Neural progenitor cell (in vitro differentiated cells): ENCODE measurements around the gene GNS. TPM values are rescaled to one million over a fixed set of nuclear protein-coding genes. Genes with fewer than 3 reads are reported as not detected.

ENCODE experiments used
- DNase-seq: peaks from one replicate; pipeline ENCODE4 v3.0.0-alpha.2; 2016; ENCODE audit warnings: low spot score
- H2AFZ ChIP-seq: fragments of 200-600 bp; sonication (generic); replicated peaks from 2 replicates; pipeline ENCODE4 v1.6.1; 2016; ENCODE audit warnings: antibody characterized with exemption
- H3F3A ChIP-seq: fragments of 200-600 bp; sonication (generic); 2 replicates; pipeline ENCODE4 v1.6.1; 2016; ENCODE audit warnings: antibody characterized with exemption, low read depth
- H3K27ac ChIP-seq: fragments of 200-600 bp; sonication (generic); 2 replicates; pipeline ENCODE4 v1.5.1; 2016; ENCODE audit warnings: mild to moderate bottlenecking
- H3K27me3 ChIP-seq: fragments of 200-600 bp; sonication (generic); 2 replicates; pipeline ENCODE4 v1.6.1; 2016; ENCODE audit warnings: mild to moderate bottlenecking, moderate library complexity
- H3K36me3 ChIP-seq: fragments of 200-600 bp; sonication (generic); 2 replicates; pipeline ENCODE4 v1.5.1; 2016
- H3K4me1 ChIP-seq: fragments of 200-600 bp; sonication (generic); 2 replicates; pipeline ENCODE4 v1.6.1; 2016; ENCODE audit warnings: mixed run types
- H3K4me2 ChIP-seq: fragments of 200-600 bp; sonication (generic); 2 replicates; pipeline ENCODE4 v1.6.1; 2016
- H3K4me3 ChIP-seq: fragments of 200-600 bp; sonication (generic); 2 replicates; pipeline ENCODE4 v1.5.1; 2016
- H3K79me2 ChIP-seq: fragments of 200-600 bp; sonication (generic); 2 replicates; pipeline ENCODE4 v1.6.1; 2016; ENCODE audit warnings: low read depth
- H3K9ac ChIP-seq: fragments of 200-600 bp; sonication (generic); 2 replicates; pipeline ENCODE4 v1.6.1; 2016
- H3K9me3 ChIP-seq: fragments of 200-600 bp; sonication (generic); 2 replicates; pipeline ENCODE4 v1.5.1; 2016; ENCODE audit warnings: low read depth
- H4K20me1 ChIP-seq: fragments of 200-600 bp; sonication (generic); 2 replicates; pipeline ENCODE4 v1.6.1; 2016; ENCODE audit warnings: low read depth
- H3K27ac Mint-ChIP-seq: 3 replicates; pipeline ENCODE4 v1.8.0; 2021; ENCODE audit warnings: mixed read lengths
- H3K27me3 Mint-ChIP-seq: 2 replicates; pipeline ENCODE4 v1.8.0; 2022; ENCODE audit warnings: low read depth, mild to moderate bottlenecking, inconsistent platforms, moderate library complexity, mixed read lengths; ENCODE audit not compliant: insufficient read depth
- H3K36me3 Mint-ChIP-seq: 3 replicates; pipeline ENCODE4 v1.8.0; 2021; ENCODE audit warnings: mixed read lengths
- H3K4me1 Mint-ChIP-seq: 3 replicates; pipeline ENCODE4 v1.8.0; 2021; ENCODE audit warnings: mixed read lengths
- H3K4me3 Mint-ChIP-seq: 3 replicates; pipeline ENCODE4 v1.8.0; 2021; ENCODE audit warnings: mild to moderate bottlenecking, moderate library complexity, mixed read lengths
- H3K9me3 Mint-ChIP-seq: 3 replicates; pipeline ENCODE4 v1.8.0; 2020; ENCODE audit warnings: mixed read lengths
- EZH2 ChIP-seq: fragments of 200-600 bp; sonication (generic); IDR thresholded peaks from 2 replicates; pipeline ENCODE4 v1.6.1; 2017; ENCODE audit warnings: antibody characterized with exemption, mild to moderate bottlenecking, moderate library complexity
- EZH2phosphoT487 ChIP-seq: fragments of 200-600 bp; sonication (generic); IDR thresholded peaks from 2 replicates; pipeline ENCODE4 v1.6.1; 2017; ENCODE audit warnings: antibody characterized with exemption
- total RNA-seq: library from RNA; depleted of rRNA; stranded (reverse); fragments of >200 nt; gene quantifications from 2 replicates; pipeline ENCODE4 v1.2.3, GENCODE V29; 2015; ENCODE audit warnings: low replicate concordance
- TF ChIP-seq, protein P1 (sequence below): fragments of 200-600 bp; sonication (generic); IDR thresholded peaks from 2 replicates; pipeline ENCODE4 v1.5.1; 2017; ENCODE audit warnings: antibody characterized with exemption, mild to moderate bottlenecking

Gene GNS
- total RNA-seq, 1 donor from 2014 or later: 41.2 TPM

DNA sequence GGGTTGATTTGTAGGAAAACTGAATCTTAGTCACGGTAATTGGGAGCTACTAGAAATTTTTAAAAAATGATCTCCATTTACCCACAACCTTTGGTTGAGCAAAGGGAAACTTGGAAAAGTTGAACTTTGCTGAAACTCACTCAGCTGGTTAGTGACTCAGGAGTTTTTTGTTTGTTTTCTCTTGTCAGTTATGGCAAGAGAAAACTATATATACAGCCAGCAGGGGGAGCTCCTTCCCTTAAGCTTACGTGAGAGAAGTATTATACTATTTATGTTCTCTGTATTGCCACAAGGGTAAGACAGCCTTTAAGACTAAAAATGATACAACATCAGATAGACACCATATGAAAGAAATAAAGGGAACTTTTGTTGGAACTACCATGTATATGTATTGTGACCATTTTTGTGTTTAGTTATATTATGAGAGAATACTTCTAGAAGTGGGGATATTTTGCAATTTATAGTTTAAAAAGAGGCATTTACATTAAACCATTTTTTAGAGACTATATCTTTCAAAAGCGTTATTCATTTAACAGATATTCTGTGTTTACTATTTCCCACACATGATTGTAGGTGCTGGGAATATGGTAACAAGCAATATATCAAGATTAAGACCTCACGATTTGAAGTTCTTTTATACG lies 37.1 kb upstream of the GNS start:
- no peaks in the 10 kb centered on the region for H3K9me3 Mint-ChIP-seq
- H2AFZ ChIP-seq: no peak overlapping the region
- no peaks in the 10 kb centered on the region for H3K27me3 ChIP-seq
- H3K27ac Mint-ChIP-seq: no peak overlapping the region
- TF ChIP-seq, protein P1, sequence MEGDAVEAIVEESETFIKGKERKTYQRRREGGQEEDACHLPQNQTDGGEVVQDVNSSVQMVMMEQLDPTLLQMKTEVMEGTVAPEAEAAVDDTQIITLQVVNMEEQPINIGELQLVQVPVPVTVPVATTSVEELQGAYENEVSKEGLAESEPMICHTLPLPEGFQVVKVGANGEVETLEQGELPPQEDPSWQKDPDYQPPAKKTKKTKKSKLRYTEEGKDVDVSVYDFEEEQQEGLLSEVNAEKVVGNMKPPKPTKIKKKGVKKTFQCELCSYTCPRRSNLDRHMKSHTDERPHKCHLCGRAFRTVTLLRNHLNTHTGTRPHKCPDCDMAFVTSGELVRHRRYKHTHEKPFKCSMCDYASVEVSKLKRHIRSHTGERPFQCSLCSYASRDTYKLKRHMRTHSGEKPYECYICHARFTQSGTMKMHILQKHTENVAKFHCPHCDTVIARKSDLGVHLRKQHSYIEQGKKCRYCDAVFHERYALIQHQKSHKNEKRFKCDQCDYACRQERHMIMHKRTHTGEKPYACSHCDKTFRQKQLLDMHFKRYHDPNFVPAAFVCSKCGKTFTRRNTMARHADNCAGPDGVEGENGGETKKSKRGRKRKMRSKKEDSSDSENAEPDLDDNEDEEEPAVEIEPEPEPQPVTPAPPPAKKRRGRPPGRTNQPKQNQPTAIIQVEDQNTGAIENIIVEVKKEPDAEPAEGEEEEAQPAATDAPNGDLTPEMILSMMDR: peak; percentile 96
- TF ChIP-seq EZH2phosphoT487: no peak
- H3K36me3 ChIP-seq: no peaks in the 10 kb centered on the region
- no peaks in the 10 kb centered on the region for H4K20me1 ChIP-seq
- peak; percentile 86 for DNase-seq
- no peaks in the 10 kb centered on the region for H3K4me1 ChIP-seq
- no peaks in the 10 kb centered on the region for H3K79me2 ChIP-seq
- H3K4me3 ChIP-seq: no peak overlapping the region
- no peak overlapping the region for H3K4me2 ChIP-seq
- no peaks in the 10 kb centered on the region for H3F3A ChIP-seq
- H3K27ac ChIP-seq: no peak overlapping the region
- no peak overlapping the region for H3K9ac ChIP-seq
- H3K36me3 Mint-ChIP-seq: no peaks in the 10 kb centered on the region
- no peak overlapping the region for H3K4me3 Mint-ChIP-seq
- H3K27me3 Mint-ChIP-seq: no peaks in the 10 kb centered on the region
- H3K4me1 Mint-ChIP-seq: peaks cover 3% of the 10 kb centered on the region
- H3K9me3 ChIP-seq: no peaks in the 10 kb centered on the region

DNA sequence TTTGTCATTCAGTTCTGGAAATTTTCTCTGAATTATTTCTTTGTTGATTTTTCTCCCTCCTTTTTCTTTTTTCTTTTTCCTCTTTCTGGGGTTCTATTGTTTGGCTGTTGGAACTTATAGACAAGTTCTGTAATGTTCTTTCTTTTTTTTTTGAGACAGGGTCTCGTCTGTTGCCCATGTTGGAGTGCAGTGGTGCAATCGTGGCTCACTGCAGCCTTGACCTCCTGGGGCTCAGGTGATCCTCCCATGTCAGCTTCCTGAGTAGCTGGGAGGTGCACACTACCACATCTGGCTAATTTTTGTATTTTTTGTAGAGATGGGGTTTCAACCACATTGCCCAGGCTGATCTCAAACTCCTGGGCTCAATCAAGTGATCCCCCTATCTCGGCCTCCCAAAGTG lies 35.1 kb upstream of the GNS start:
- Mint-ChIP-seq H3K4me1 (peaks cover 3% of the 10 kb centered on the region), H3K9me3 (no peaks in the 10 kb centered on the region), H3K27ac (no peak overlapping the region), H3K36me3 (no peaks in the 10 kb centered on the region), H3K4me3 (no peak overlapping the region), H3K27me3 (no peaks in the 10 kb centered on the region)
- H4K20me1 ChIP-seq: no peaks in the 10 kb centered on the region
- no peak overlapping the region for H3K4me2 ChIP-seq
- H3F3A ChIP-seq: no peaks in the 10 kb centered on the region
- H3K27me3 ChIP-seq: no peaks in the 10 kb centered on the region
- no peak overlapping the region for H3K4me3 ChIP-seq
- H3K9ac ChIP-seq: no peak overlapping the region
- H3K4me1 ChIP-seq: no peaks in the 10 kb centered on the region
- no peak overlapping the region for H3K27ac ChIP-seq
- TF ChIP-seq EZH2phosphoT487 (no peak), EZH2 (no peak)
- TF ChIP-seq, protein P1: no peak
- H3K9me3 ChIP-seq: no peaks in the 10 kb centered on the region
- H3K36me3 ChIP-seq: no peaks in the 10 kb centered on the region
- DNase-seq: no peak
- H2AFZ ChIP-seq: no peak overlapping the region
- H3K79me2 ChIP-seq: no peaks in the 10 kb centered on the region

GRCh38 chr12:64793610-64794009 lies 34.4 kb upstream of the GNS start:
- H3K4me1 ChIP-seq: no peaks in the 10 kb centered on the region
- H3K36me3 ChIP-seq: no peaks in the 10 kb centered on the region
- no peak overlapping the region for H3K4me2 ChIP-seq
- DNase-seq: no peak
- H3K4me3 ChIP-seq: no peak overlapping the region
- H4K20me1 ChIP-seq: no peaks in the 10 kb centered on the region
- H3K4me3 Mint-ChIP-seq: no peak overlapping the region
- TF ChIP-seq EZH2phosphoT487 (no peak), EZH2 (no peak)
- H3K27me3 Mint-ChIP-seq: no peaks in the 10 kb centered on the region
- no peaks in the 10 kb centered on the region for H3K36me3 Mint-ChIP-seq
- no peaks in the 10 kb centered on the region for H3K79me2 ChIP-seq
- H3K9me3 ChIP-seq: no peaks in the 10 kb centered on the region
- no peaks in the 10 kb centered on the region for H3K27me3 ChIP-seq
- no peak overlapping the region for H3K27ac ChIP-seq
- no peak overlapping the region for H2AFZ ChIP-seq
- no peak overlapping the region for H3K27ac Mint-ChIP-seq
- H3K4me1 Mint-ChIP-seq: peaks cover 3% of the 10 kb centered on the region
- H3K9ac ChIP-seq: no peak overlapping the region
- H3F3A ChIP-seq: no peaks in the 10 kb centered on the region
- H3K9me3 Mint-ChIP-seq: no peaks in the 10 kb centered on the region

DNA sequence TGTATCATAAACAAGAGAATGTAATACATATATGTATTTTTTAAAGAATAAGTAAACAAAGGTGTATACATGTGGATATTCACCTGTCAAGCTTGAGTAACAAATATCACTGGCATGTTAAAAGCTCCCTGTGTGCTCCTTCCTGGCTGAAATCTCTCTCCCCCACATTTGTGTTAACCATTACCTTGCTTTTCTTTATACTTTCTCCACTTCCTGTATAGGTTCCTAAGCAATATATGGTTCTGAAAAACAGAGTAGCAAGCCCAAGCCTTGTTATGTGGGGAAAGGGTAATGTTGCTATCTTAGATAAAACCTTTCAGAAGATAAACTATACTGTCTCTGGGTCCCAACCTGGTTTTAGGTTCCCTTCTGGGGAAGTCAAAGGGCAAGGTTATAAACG lies 32.9 kb upstream of the GNS start:
- Histone ChIP-seq H3F3A (no peaks in the 10 kb centered on the region), H3K27me3 (no peaks in the 10 kb centered on the region), H3K36me3 (no peaks in the 10 kb centered on the region), H3K4me3 (no peak overlapping the region), H3K9me3 (no peaks in the 10 kb centered on the region), H2AFZ (no peak overlapping the region), H4K20me1 (no peaks in the 10 kb centered on the region), H3K4me1 (no peaks in the 10 kb centered on the region), H3K9ac (no peak overlapping the region), H3K4me2 (no peak overlapping the region), H3K79me2 (no peaks in the 10 kb centered on the region), H3K27ac (no peak overlapping the region)
- H3K27ac Mint-ChIP-seq: no peak overlapping the region
- DNase-seq: no peak
- TF ChIP-seq EZH2phosphoT487: no peak
- TF ChIP-seq, protein P1: no peak
- no peak for TF ChIP-seq EZH2
- H3K4me1 Mint-ChIP-seq: peaks cover 9% of the 10 kb centered on the region
- peaks cover 3% of the 10 kb centered on the region for H3K27me3 Mint-ChIP-seq
- no peaks in the 10 kb centered on the region for H3K36me3 Mint-ChIP-seq
- H3K4me3 Mint-ChIP-seq: no peak overlapping the region
- H3K9me3 Mint-ChIP-seq: no peaks in the 10 kb centered on the region
